ENCODE results near the gene SLC25A20.
A peak's percentile ranks its signal among the peaks of the same experiment; 100 is the strongest.
"Not testable (repeated sequence)": the region's sequence is repeated elsewhere in the genome, so short reads cannot be mapped to it uniquely, and the experiment has no call there.

The SLC25A20 gene, protein sequence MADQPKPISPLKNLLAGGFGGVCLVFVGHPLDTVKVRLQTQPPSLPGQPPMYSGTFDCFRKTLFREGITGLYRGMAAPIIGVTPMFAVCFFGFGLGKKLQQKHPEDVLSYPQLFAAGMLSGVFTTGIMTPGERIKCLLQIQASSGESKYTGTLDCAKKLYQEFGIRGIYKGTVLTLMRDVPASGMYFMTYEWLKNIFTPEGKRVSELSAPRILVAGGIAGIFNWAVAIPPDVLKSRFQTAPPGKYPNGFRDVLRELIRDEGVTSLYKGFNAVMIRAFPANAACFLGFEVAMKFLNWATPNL

DNA sequence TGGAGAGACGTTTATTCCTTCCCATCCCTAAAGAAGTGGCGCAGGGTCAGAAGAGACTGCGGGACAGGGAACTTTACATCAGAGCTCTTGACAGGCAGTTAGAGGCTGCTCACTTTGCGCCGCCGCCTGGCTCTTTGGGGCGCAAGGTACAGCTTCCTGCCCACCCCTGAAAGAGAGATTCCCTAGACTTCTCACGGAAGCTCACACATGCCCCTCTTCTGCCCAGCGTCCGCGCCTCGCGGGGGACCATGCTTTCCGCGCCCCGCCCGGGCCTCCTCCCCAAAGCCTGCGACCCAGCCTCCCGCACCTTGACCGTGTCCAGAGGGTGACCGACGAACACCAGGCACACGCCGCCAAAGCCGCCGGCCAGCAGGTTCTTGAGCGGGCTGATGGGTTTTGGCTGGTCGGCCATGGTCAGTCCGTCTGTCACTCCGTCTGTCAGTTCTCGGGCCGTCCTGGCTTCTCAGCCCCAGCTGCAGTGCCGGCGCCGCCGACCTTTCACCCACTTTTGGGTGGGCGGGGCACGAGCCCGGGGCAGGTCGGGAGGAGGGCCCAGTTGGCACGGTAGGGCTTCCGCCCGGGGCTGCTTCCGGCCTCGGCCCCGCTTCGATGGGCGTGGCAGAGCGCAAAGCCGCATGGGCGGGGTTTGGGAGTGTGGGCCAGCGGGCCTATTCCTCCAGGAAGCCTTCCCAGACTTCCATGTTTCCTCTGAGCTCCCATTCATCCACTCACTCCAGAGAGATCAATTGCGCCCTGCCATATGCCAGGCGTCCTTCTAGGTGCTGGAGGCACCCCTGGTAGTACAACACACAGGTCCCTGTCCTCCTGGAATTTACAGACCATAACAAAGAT is at the start of gene SLC25A20:
SLC25A20 (minus strand) TSS at position 500 of the 852 bp plus-strand sequence; CDS start at position 412, 88 bp downstream.
- peak; percentile 83 for DNase-seq (ENCODE audit: low read depth)

DNA sequence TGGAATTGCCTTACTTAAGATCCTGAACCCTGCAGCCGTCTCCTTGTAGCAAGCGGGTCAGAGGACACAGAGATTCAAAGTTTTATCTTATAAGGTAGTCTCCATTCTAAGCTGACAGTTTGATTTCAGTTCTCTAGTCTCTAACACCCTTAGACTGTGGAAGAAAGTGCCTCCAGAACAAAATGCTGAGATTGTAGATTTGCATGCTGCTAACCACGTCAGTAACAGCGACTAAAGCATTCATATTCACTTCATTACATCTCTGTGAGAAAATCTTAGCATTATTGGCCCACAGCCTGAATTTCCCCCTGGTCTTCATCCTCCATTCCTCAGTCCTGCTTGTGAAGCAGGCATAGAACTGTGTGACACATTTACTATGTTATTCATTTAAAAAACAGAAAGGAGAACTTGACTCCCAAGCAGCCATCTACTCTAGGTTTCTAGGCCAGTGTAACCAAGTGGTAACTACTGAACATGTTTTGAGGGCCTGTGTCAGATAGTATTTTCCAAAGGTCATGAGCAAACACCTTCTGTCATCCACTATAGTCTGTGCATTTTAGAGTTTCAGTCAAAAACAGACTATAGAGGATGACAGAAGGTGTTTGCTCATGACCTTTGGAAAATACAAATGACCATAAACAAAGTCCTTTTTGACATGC is 47.3 kb upstream of the SLC25A20 start:
- DNase-seq (ENCODE audit: low read depth): no peak

DNA sequence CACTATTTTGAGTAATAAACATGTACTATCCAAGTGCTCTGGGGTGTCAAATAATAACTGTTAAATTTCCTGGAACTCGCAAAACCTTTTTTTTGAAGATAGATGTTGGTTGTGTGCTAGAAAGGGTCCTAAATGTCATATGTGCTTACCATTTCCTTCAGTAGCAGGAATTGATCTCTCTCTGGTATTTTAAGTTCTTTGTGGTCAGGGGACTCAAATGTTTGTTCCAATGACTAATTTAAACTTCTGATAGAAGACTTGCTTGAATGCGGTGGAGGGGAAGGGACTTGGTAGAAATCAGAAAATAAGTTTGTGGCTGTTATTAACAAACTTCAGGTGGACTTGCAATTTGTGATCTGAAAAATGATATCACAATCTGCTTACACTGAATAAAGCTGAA is 46.8 kb upstream of the SLC25A20 start:
- no peak for DNase-seq (ENCODE audit: low read depth)

DNA sequence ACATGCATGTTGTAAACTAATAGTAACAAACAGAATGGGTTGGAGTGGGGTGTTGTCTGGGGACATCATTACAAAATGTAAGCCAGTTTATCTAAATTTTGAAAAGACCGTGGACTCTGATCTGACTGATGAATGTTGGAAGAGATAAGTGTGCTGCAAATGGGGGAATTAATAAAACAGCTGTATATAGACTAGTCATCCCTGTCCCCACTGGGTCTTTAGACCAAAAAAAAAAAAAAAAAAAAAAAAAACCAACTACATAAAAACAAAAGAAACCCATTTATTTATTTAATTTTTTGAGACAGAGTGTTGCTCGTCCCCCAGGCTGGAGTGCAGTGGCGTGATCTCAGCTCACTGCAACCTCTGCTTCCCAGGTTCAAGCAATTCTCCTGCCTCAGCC is 40.0 kb upstream of the SLC25A20 start:
- DNase-seq (ENCODE audit: low read depth): no peak

DNA sequence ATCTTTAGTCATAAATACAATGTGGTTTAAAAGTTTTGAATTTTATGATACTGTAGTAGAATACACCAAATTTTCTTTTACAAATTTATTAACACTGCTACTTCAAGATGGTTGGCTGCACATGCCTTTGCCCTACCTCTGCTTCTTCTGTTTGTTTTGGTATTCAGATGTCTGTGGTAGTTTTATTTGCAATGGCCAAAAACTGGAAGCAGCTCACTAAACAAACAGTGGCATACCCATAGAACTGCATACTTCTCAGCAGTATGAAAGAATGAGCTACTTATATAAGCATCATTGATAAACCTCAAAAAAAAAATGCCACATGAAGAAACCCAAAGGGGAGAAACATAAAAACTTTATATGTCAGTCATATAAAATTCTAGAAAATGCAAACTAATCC is 39.5 kb upstream of the SLC25A20 start:
- DNase-seq (ENCODE audit: low read depth): no peak

DNA sequence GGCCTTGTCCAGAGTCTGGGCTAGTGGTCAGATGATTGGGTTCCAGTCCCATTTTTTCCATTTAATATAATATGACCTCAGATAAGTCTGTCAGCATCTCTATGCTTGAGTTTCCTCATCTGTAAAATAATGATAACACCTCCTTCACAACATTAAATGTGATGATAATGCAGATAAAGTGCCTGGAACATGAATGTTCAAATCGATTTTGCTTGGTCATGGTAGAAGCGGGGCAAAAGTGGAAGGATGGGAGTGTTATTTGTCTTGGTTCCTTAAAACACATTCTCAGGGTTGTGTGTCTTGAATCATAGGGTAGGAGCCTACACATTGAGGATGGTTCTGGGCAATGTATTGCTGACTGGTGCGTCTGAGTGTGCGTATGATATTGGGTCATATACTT is 36.8 kb upstream of the SLC25A20 start:
- DNase-seq (ENCODE audit: low read depth): no peak

DNA sequence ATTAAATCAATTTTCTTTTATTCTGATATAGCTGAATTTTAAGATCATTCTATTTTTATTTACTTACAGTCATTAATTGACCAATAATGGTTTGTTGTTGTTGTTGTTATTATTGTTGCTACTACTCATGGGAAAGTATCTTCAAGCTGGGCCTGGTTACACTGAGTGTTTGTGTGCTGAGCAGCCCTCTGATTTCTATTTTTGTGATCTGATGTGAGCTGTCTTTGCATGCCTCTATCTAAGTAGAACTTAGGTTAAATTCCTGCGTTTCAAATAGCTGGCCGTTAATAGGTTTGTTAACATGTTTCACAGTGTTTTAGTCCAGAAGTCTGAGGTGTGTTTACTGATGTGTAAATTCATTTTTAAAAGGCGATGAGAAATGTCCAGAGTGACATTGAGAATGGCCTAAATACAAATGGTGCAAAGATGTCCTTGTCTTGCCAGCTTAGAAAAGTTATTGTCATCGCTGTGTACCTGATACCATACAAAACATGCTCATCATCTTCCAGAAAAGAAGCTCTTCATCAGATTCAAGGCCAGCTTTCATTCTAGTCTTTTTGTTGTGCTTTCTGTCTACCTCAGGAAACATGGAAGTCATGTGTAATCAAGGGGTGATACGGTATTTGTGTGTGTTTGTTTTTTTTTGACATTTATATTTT is 35.8 kb upstream of the SLC25A20 start:
- DNase-seq (ENCODE audit: low read depth): no peak

DNA sequence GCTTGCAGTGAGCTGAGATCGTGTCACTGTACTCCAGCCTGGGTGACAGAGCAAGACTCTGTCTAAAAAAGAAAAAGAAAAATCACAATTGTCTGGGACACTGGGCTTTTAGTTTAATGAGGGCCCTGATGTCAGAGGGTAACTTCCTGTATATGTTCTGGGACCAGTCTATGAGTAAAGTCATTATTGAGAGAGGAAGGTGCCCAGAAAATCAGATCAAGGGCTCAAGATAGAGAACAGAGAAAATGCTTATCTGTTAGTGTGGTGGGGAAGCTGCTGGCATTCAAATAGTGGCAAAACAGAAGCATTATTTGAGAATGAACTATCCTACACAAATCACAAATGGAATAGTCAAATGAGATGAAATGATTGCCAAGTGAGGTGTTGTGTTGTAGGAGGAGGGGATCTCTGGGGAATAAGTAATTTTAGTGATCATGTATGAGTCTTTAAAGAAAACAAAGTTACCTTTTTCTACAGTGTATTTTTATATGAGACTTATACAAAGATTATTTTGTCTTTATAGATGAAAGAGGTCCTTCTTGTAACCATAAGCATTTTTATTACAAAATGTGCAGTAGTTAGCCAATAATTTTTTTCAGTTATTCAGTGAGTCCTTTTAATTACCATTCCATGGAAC is 33.4 kb upstream of the SLC25A20 start:
- DNase-seq (ENCODE audit: low read depth): no peak

DNA sequence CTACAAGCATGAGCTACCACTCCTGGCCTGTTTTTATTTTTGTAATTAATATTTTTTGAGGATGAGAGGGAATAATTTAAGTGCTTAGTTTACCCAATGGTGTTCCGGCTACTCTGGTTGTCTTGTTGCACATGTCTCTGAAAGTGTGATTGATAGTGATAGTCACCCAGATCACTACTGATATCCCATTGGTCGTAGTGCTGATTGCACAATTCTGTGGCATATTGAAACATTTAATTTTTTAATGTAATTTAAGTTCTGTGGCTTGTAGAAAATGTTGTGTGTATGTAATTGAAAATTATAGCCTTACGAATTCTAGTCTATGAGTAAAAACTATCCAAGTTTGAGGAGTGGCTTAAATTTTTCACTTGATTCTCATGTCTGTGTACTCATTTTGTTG is 31.9 kb upstream of the SLC25A20 start:
- DNase-seq (ENCODE audit: low read depth): no peak

DNA sequence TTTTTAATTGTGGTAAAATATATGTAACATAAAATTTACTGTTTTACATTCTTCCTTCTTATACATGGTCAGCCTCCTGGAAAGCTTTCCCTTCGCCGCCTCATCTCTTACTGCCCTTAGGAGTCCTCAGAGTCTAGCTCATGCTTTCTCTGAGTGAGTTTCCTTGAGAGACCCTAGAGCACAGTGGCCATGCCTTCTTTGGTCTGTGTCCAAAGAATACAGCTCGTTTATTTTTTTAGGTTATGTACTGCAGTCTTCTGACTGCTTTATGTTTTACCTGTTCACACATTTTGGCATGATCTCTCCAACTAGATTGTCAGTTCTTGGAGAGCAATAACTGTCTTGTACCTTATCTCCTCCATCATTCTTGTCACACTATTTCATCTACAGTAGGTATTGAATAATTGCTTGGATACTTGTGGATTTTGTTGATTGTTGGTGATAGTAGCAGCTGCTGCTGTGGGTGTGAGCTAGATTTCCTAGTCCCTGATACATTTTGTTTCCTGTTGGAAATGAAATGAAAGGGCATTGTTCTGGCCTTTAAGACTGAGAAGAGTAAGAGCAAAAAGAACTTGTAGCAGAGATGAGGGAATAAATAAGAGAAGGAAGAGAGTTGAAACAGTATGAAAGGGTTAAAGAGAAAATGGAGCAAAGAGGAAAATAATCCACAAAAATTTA is 30.8 kb upstream of the SLC25A20 start:
- DNase-seq (ENCODE audit: low read depth): no peak

DNA sequence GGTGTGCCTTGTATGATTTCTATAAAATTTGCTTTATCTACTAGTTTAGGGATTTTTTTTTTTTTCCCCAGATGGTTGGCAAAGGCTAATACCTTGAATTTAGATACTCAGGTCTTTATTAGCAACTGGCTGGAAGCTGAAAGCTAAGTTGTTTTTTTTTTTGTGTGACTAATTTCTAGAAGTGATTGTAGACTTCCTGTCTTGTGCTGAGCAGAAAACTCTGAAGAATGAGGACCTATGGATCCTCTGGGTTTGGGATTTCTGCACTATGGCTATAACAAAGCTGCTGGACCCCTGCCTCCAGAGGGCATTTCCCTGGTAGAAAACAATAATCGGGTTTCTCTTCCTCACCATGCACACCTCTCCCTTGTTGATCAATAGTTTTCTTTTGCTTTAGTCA is 30.0 kb upstream of the SLC25A20 start:
- DNase-seq (ENCODE audit: low read depth): no peak

DNA sequence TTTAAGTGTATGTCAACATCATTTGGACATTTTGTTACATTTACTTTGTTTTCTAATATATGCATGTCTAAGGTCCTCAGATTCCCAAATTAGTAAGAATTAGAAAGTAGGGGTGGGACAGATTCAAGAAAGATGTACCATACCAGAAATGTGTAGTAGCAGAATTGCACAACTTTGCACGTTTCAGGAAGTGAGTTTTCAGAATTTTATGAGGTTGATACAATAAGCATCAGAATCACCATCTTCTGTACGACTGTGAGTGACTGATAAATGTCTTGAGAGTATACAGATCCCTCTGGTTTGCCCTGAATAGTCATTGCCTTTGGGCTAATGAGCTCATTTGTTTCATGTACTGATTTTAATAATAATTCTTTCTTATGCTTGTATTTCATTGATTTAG is 29.2 kb upstream of the SLC25A20 start:
- DNase-seq (ENCODE audit: low read depth): no peak

DNA sequence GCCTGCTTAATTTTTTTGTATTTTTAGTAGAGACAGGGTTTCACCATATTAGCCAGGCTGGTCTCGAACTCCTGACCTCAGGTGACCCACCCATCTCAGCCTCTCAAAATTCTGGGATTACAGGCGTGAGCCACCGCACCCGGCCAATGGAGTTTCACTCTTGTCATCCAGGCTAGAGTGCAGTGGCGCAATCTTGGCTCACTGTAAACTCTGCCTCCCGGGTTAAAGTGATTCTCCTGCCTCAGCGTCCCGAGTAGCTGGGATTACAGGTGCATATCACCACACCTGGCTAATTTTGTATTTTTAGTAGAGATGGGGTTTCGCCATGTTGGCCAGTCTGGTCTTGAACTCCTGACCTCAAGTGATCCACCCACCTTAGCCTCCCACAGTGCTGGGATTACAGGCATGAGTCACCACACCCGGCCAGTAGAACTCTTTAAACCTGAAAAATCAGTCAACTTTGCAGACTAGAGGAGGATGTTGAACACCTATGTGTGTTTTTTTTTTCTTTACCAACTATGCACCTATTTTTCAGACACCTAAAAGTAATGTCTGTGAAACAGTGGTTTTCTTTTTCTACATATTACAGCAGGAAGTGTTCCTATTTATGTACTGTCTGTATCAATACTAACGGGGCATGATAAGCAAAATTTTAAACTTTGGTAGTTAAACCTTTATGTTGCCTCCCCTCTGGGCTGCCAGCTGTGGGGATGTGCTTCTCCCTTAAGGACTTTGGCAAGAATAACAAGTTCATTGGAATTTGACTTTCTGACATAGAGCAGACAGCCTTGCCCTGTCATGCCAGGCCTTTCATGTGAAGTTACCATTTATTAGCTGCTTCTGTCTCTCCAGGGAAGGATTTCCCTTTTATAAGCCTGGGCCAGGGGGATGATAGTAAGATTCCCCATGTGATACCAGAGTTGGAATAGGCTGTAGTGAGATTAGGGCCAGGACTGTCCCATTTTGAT is 28.0 kb upstream of the SLC25A20 start:
- DNase-seq (ENCODE audit: low read depth): no peak

DNA sequence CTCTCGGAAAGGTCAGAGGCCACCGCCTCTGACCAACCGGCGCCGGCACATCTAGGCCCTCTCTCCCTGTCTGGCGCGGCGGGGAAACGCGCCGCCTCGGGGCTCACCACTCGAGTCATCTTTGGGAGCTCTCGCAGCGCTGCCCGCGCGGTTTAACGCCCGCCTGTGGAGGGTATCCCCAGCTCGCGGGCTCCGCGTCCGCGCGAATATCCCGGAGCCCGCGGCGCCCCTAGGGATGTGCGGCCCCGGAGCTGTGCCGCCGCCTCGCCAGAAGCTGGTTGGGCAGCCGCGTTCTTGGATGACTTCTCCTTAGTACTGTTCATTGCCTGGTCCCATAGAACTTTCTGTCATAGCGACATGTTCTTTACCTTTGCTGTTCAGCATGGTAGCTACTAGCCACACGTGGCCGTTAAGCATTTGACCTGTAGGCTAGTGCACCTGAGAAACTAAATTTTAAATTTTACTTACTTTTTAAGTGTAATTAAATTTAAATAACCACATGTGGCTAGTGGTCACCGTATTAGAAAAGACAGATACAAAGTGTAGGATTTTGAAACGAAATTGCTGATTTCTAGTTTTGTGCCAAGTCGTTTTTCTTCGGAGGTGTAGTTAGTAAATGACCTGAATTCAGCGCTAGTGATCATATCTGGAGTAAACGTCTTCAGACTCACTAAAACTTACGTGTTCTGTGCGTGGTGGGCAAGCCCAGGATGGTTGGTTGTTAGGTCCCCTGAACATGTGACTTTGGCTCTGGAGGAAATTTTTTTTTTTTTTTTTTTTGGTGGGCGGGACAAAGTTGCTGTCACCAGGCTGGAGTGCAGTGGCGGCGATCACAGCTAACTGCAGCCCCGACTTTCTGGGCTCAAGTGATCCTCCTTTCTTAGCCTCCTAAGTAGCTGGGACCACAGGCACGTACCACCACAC is 20.8 kb upstream of the SLC25A20 start:
- peak; percentile 20 for DNase-seq (ENCODE audit: low read depth)

DNA sequence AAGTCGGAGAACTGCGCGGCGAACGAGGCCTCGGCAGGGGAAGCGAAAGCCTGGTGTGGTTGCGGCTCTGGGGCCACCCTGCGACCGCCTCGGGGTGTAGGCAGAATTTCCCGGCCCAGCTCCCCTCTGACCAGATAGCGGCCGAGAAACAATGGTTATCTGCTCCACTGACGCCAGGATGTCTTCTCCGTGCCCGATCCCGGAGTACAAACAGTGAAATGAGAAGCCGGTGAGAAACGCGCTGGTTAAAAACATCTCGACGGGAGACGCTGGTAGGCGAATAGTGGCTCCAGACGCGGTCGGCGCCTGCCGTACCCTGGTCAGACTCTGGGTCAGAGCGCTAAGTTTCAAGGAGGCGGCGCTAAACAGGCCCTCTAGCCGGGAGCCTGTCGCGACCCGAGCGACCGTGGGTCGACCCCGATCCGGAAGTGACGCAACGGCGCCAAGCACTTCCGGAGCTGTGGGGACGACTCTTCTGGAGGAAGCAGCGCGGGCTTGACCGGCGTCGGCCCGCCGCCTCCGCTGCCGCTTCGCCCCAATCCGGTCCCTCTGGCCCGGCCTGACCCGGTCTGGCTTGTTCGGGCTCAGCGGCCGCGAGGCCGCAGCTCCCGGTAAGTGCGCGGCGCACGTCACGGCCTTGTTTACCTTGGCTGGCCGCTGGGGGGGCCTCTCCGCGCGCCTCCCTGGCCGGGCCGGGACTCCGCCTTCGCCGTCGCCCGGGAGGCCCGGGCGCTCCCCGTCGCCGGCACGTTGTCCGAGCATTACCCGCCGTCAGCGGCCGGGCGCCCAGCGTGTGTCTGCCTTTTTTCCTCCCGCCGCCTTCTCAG is 19.9 kb upstream of the SLC25A20 start, which contains the start of gene ARIH2:
ARIH2 (plus strand) TSS at position 455 of the 827 bp plus-strand sequence. CDS start 8,717 bp downstream, outside the sequence.
- peak; percentile 80 for DNase-seq (ENCODE audit: low read depth)

DNA sequence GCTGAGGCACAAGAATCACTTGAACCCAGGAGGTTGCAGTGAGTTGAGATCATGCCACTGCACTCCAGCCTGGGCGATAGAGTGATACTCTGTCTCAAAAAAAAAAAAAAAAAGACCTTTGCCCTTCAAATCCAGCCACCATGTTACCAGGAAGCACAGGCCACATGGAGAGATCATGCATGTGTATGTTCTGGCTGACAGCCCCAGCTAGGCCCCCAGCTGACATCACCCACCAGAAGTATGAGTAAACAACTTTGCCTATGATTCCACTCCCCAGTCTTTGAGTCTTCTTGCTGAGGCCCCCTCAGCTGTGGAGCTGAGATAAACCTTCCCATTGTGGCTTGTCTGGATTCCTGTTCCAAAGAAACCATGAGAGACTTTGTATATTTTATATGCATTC is 16.6 kb upstream of the SLC25A20 start:
- no peak for DNase-seq (ENCODE audit: low read depth)

DNA sequence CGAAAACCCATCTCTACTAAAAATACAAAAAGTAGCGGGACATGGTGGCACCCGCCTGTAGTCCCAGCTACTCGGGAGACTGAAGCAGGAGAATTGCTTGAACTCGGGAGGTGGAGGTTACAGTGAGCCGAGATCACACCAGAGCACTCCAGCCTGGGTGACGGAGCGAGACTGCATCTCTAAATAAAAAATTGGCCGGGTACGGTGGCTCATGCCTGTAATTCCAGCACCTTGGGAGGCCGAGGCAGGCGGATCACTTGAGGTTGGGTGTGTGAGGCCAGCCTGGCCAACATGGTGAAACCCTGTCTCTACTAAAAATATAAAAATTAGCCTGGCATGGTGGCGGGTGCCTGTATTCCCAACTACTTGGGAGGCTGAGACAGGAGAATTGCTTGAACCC is 8.3 kb upstream of the SLC25A20 start:
- DNase-seq (ENCODE audit: low read depth): not testable (repeated sequence)

DNA sequence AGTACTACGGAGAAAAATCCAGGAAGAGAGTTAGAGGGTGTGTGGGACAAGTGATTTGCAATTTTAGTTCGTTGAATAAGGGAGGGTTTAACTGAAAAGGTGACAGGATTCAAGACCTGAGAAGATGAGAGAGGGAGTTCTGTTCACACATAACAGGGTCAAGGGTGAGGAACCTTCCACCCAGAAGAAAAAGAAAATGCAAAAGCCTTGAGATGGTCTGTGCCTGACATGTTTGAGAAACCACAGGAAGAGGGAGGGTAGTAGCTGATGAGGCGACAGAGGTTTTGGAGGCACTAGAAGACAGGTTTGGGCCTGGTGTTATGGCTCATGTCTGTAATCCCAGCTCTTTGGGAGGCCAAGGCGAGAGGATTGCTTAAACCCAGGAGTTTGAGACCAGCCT is 591 bp upstream of the SLC25A20 start:
- DNase-seq (ENCODE audit: low read depth): no peak
